Colonic mucosa (tissue), 4 donors: ENCODE data around the gene IFNA17. TPM values are rescaled to one million over a fixed set of nuclear protein-coding genes. Genes with fewer than 3 reads are reported as not detected.

Experiments
- DNase-seq: peaks from one replicate; pipeline ENCODE4 v3.0.0-alpha.2; 2020
- H3K27ac ChIP-seq: fragments of 200-600 bp; one replicate; pipeline ENCODE4 v1.8.0; 2021
- H3K27me3 ChIP-seq: fragments of 200-600 bp; one replicate; pipeline ENCODE4 v1.8.0; 2021
- H3K36me3 ChIP-seq: fragments of 200-600 bp; one replicate; pipeline ENCODE4 v1.8.0; 2021
- H3K4me1 ChIP-seq: fragments of 200-600 bp; one replicate; pipeline ENCODE4 v1.8.0; 2021; ENCODE audit warnings: mild to moderate bottlenecking
- H3K4me3 ChIP-seq: fragments of 200-600 bp; one replicate; pipeline ENCODE4 v1.8.0; 2021
- H3K9ac ChIP-seq, 2 donors: one replicate each; pipeline ENCODE4 v1.7.0; 2013; ENCODE audit warnings: control low read depth in 2 of 2, low read depth in 2 of 2, low read length in 2 of 2
- H3K9me3 ChIP-seq: fragments of 200-600 bp; one replicate; pipeline ENCODE4 v1.8.0; 2021
- intact Hi-C: fragments of 100-400 bp; cut with DNase I; formaldehyde crosslinking; loops from one replicate; pipeline ENCODE4 v1.14.1; 2022
- total RNA-seq, 2 donors: library from RNA; stranded (reverse); fragmentation: NEBNext Ultra II Directional in 1 of 2; extraction: Animal tissue kit (Norgen Biotek cat#: 25700) in 1 of 2; gene quantifications; one replicate each; pipeline ENCODE4 v1.2.1, GENCODE V29; 2021
- TF ChIP-seq, protein P1 (sequence below): fragments of 200-600 bp; IDR thresholded peaks from one replicate; pipeline ENCODE4 v1.8.0; 2022; ENCODE audit warnings: antibody characterized with exemption, mild to moderate bottlenecking
- donor health status: healthy.
- donor health status: DM: no; HTN: no; CAD: no.
- donor health status: DM: no; HTN: no; CAD: no.

The IFNA17 gene
- not detected for total RNA-seq

GRCh38 chr9:21228122-21228521 lies at the start of gene IFNA17:
TSS of gene IFNA17 (minus strand) at chr9:21228222. CDS start at chr9:21228173, 49 bp downstream.
- TF ChIP-seq, protein P1, sequence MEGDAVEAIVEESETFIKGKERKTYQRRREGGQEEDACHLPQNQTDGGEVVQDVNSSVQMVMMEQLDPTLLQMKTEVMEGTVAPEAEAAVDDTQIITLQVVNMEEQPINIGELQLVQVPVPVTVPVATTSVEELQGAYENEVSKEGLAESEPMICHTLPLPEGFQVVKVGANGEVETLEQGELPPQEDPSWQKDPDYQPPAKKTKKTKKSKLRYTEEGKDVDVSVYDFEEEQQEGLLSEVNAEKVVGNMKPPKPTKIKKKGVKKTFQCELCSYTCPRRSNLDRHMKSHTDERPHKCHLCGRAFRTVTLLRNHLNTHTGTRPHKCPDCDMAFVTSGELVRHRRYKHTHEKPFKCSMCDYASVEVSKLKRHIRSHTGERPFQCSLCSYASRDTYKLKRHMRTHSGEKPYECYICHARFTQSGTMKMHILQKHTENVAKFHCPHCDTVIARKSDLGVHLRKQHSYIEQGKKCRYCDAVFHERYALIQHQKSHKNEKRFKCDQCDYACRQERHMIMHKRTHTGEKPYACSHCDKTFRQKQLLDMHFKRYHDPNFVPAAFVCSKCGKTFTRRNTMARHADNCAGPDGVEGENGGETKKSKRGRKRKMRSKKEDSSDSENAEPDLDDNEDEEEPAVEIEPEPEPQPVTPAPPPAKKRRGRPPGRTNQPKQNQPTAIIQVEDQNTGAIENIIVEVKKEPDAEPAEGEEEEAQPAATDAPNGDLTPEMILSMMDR, result no peak
- intact Hi-C loops, result no loop called here
- H3K36me3 ChIP-seq, result no peaks in the 10 kb centered on the region
- H3K9ac ChIP-seq, result no peak within 1 kb of the TSS
- H3K4me1 ChIP-seq, result no peaks in the 10 kb centered on the region
- no peak within 1 kb of the TSS for H3K27ac ChIP-seq
- H3K9me3 ChIP-seq, result no peaks in the 10 kb centered on the region
- H3K4me3 ChIP-seq, result no peak within 1 kb of the TSS
- H3K27me3 ChIP-seq, result no peaks in the 10 kb centered on the region
- no peak for DNase-seq

GRCh38 chr9:21268347-21268657 lies 40.3 kb upstream of the IFNA17 start:
- Histone ChIP-seq H3K9me3 (no peaks in the 10 kb centered on the region), H3K27ac (no peak overlapping the region), H3K4me1 (no peaks in the 10 kb centered on the region), H3K27me3 (no peaks in the 10 kb centered on the region), H3K9ac (no peak overlapping the region), H3K4me3 (no peak overlapping the region), H3K36me3 (no peaks in the 10 kb centered on the region)
- no peak for DNase-seq
- TF ChIP-seq, protein P1, result no peak
- intact Hi-C loops, result no loop called here

GRCh38 chr9:21267485-21268346 lies 39.7 kb upstream of the IFNA17 start:
- TF ChIP-seq, protein P1, result no peak
- Histone ChIP-seq H3K27me3 (no peaks in the 10 kb centered on the region), H3K4me1 (no peaks in the 10 kb centered on the region), H3K27ac (no peak overlapping the region), H3K9me3 (no peaks in the 10 kb centered on the region), H3K9ac (no peak overlapping the region), H3K4me3 (no peak overlapping the region), H3K36me3 (no peaks in the 10 kb centered on the region)
- intact Hi-C loops, result no loop called here
- no peak for DNase-seq

DNA sequence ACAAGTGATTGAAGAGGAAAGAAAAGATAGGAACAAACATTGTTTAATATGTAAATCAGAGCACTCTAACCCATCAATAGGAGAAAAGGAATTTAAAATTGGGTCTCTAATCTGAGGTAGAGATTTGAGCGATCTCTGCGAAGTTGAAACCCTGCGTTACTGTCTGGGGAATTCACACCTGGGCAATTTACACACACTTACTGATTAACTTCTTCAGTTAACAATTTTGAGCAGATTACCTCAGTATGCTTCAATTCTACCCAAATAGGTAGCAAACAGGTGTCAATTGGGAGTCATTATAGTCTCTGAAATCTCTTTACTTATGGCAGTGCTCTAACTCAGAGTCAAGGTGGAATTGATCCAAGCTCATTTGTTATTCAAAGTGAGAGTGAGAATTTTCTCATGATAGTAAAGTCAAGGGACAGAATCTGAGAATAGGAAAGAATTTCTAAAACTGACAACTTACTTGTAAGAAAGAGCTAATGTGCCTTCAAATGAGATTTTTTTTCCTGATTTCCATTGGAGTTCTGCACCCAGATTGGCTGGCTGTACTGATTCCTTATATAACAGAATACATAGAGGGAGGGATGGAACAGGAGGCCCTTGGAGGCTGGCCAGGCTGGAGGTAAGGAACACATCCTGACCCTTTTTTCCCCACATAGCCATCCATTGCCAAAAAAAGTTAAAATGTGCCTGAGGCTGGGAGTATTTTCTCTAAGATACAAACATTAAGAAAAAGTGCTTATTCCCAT lies 38.9 kb upstream of the IFNA17 start:
- Histone ChIP-seq H3K36me3 (no peaks in the 10 kb centered on the region), H3K9ac (no peak overlapping the region), H3K9me3 (no peaks in the 10 kb centered on the region), H3K27ac (no peak overlapping the region), H3K27me3 (no peaks in the 10 kb centered on the region), H3K4me1 (no peaks in the 10 kb centered on the region), H3K4me3 (no peak overlapping the region)
- TF ChIP-seq, protein P1, result no peak
- intact Hi-C loops, result no loop called here
- no peak for DNase-seq

DNA sequence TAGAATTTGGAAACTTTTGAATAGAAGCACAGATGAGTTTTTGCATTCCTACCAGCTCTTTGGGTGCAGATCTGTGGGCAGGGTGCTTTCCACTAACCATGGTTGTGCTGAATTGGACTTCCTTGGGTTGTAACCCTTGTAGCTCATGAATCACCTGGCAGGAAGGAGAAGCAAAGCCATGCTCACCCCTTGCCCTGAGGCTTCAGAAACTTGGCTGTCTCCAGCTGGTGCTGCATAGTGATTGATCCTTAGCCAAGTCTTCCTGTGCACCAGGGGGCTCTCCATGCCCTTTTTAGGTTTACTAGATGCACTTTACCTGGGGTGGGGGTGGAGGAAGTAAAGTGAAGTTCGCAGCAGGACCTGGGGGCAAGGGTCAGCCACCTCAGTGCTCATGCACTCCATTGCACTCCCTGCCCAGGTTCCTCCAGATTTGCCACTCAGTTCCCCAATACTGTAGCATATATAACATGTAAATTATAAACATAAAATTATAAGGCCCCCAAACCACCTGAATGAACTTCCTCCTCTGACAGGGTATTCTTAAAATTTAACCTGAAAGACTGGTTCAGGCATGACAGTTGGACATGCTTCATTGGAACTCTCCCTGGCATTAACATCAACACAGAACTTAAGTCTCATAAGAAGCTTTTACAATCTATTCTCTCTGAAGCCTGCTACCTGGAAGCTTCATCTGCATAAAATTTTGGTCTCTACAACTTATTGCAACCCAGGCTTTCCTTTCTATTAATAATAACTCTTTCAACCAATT lies 37.6 kb upstream of the IFNA17 start:
- Histone ChIP-seq H3K4me1 (no peaks in the 10 kb centered on the region), H3K36me3 (no peaks in the 10 kb centered on the region), H3K27ac (no peak overlapping the region), H3K27me3 (no peaks in the 10 kb centered on the region), H3K4me3 (no peak overlapping the region), H3K9ac (no peak overlapping the region), H3K9me3 (no peaks in the 10 kb centered on the region)
- DNase-seq, result no peak
- intact Hi-C loops, result no loop called here
- TF ChIP-seq, protein P1, result no peak
